Measurements from ENCODE around the gene ARHGEF28. TPM values are rescaled to one million over a fixed set of nuclear protein-coding genes. Genes with fewer than 3 reads are reported as not detected.
A peak's percentile ranks its signal among the peaks of the same experiment; 100 is the strongest.

ARHGEF28 gene
- total and polyA plus RNA-seq, 2 of the 13 experiments (the other 11 are each of a cell fraction or from before 2014, with no cell fraction given) = 17.4 to 34.1 TPM

DNA sequence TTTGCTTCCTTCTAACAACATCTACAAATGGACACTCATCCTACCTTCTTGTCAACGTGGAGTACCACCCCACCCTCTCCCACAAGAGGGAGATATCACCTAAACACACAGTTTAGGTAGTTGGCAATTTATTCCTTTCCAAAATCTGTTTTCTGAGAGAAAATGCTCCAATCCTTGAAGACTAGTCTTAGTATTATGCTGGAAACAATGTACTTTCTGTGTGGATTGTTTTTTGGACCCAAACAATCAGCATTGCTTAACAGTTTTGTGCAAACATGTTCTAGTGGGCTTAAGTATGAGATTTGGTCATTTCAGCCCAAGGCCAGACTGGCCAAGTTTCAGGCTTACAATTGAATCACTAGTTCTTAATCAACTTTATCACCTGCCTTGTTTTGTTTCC, 359.1 kb downstream of the ARHGEF28 start (continued):
- TF ChIP-seq AHDC1 (CRISPR knock-in tag; IDR thresholded peaks at IDR 0.05; ENCODE audit: borderline replicate concordance) (peak; percentile 73; the same call in 1 of the 2 replicates), CREM (IDR thresholded peaks at IDR 0.05) (no peak), CREM (CRISPR knock-in tag; IDR thresholded peaks at IDR 0.05) (no peak), BRD4 (CRISPR knock-in tag; IDR thresholded peaks at IDR 0.05) (no peak), ZNF772 (CRISPR knock-in tag; IDR thresholded peaks at IDR 0.05) (no peak), NKX3-1 (CRISPR knock-in tag; IDR thresholded peaks at IDR 0.05) (no peak), SOX5 (CRISPR knock-in tag; IDR thresholded peaks at IDR 0.05; ENCODE audit: borderline replicate concordance) (peak; percentile 94), ASH2L (IDR thresholded peaks at IDR 0.05; ENCODE audit: insufficient read length, low read depth, low read length) (no peak), RCOR2 (CRISPR knock-in tag; IDR thresholded peaks at IDR 0.05) (0 out of 2 replicates have a peak, but pooled peaks have one; percentile 39), ZNF589 (CRISPR knock-in tag; conservative IDR thresholded peaks at IDR 0.05) (no peak), FOXM1 (CRISPR knock-in tag; IDR thresholded peaks at IDR 0.05) (no peak), ZGPAT (CRISPR knock-in tag; IDR thresholded peaks at IDR 0.05) (0 out of 2 replicates have a peak, but pooled peaks have one; percentile 34), PLRG1 (conservative IDR thresholded peaks at IDR 0.05) (no peak), PHB2 (IDR thresholded peaks at IDR 0.05; ENCODE audit: partially characterized antibody) (no peak), ZNF614 (CRISPR knock-in tag; IDR thresholded peaks at IDR 0.05; ENCODE audit: borderline replicate concordance) (no peak), RAD51 (IDR thresholded peaks at IDR 0.05; ENCODE audit: borderline replicate concordance) (no peak)
- TF ChIP-seq, protein P1, sequence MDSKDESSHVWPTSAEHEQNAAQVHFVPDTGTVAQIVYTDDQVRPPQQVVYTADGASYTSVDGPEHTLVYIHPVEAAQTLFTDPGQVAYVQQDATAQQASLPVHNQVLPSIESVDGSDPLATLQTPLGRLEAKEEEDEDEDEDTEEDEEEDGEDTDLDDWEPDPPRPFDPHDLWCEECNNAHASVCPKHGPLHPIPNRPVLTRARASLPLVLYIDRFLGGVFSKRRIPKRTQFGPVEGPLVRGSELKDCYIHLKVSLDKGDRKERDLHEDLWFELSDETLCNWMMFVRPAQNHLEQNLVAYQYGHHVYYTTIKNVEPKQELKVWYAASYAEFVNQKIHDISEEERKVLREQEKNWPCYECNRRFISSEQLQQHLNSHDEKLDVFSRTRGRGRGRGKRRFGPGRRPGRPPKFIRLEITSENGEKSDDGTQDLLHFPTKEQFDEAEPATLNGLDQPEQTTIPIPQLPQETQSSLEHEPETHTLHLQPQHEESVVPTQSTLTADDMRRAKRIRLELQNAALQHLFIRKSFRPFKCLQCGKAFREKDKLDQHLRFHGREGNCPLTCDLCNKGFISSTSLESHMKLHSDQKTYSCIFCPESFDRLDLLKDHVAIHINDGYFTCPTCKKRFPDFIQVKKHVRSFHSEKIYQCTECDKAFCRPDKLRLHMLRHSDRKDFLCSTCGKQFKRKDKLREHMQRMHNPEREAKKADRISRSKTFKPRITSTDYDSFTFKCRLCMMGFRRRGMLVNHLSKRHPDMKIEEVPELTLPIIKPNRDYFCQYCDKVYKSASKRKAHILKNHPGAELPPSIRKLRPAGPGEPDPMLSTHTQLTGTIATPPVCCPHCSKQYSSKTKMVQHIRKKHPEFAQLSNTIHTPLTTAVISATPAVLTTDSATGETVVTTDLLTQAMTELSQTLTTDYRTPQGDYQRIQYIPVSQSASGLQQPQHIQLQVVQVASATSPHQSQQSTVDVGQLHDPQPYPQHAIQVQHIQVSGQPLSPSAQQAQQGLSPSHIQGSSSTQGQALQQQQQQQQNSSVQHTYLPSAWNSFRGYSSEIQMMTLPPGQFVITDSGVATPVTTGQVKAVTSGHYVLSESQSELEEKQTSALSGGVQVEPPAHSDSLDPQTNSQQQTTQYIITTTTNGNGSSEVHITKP (CRISPR knock-in tag; IDR thresholded peaks at IDR 0.05; ENCODE audit: low read depth) = no peak
- TF ChIP-seq, protein P2, sequence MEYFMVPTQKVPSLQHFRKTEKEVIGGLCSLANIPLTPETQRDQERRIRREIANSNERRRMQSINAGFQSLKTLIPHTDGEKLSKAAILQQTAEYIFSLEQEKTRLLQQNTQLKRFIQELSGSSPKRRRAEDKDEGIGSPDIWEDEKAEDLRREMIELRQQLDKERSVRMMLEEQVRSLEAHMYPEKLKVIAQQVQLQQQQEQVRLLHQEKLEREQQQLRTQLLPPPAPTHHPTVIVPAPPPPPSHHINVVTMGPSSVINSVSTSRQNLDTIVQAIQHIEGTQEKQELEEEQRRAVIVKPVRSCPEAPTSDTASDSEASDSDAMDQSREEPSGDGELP (IDR thresholded peaks at IDR 0.05; ENCODE audit: borderline replicate concordance, low read depth) = no peak
- TF ChIP-seq, protein P3, sequence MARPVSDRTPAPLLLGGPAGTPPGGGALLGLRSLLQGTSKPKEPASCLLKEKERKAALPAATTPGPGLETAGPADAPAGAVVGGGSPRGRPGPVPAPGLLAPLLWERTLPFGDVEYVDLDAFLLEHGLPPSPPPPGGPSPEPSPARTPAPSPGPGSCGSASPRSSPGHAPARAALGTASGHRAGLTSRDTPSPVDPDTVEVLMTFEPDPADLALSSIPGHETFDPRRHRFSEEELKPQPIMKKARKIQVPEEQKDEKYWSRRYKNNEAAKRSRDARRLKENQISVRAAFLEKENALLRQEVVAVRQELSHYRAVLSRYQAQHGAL (CRISPR knock-in tag; IDR thresholded peaks at IDR 0.05; ENCODE audit: not compliant biosample characterization) = no peak
